Islet precursor cell (in vitro differentiated cells): Measurements from ENCODE around the gene CIRBP.
"Not testable (repeated sequence)": the region's sequence is repeated elsewhere in the genome, so short reads cannot be mapped to it uniquely, and the experiment has no call there.

Source experiments
- DNase-seq: peaks from one replicate; pipeline ENCODE4 v3.0.0-alpha.2; 2018

Gene CIRBP

DNA sequence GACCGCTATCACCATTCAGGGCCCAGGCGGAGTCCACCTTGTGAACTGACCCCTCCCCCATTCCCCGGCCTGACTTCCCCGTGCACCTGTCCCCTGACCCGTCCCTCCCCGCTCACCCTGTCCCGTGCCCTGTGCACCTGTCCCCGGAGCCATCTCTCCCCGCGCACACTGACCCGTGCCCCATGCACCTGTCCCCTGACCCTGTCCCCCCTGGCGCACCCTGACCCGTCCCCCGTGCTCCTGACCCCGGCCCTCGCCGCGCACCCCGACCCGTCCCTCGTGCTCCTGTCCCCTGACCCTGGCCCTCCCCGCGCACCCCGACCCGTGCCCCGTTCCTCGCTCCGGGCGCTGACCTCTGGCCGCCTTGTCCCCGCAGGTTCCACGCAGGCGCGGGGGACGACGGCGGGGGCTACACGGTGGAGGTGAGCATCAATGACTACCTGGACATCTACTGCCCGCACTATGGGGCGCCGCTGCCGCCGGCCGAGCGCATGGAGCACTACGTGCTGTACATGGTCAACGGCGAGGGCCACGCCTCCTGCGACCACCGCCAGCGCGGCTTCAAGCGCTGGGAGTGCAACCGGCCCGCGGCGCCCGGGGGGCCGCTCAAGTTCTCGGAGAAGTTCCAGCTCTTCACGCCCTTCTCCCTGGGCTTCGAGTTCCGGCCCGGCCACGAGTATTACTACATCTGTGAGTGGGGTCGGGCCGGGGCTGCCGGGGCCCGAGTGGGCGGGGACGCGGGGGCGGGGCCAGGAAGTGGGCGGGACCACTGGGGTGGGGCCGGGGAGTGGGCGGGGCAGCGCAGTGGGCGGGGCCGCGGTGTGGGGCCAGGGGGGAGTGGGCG, 26.3 kb downstream of the CIRBP start:
- DNase-seq = no peak

DNA sequence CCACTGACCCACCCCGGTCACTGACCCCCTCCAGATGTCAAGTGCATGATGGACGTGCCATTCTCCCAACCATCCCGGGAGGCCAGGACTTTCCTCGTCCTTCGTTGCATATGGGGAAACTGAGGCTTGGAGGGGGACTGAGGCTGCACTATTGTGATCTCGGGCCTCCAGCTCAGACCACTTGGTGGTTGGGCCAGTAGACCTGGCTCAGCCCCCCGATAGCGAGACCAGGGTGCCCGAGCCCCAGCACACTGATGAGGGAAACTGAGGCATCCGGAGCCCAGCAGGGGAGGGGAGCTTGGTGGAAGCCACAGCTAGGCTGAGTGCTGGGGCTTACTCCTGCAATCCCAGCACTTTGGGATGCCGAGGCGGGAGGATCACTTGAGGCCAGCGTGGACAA, 26.9 kb downstream of the CIRBP start:
- DNase-seq = no peak

DNA sequence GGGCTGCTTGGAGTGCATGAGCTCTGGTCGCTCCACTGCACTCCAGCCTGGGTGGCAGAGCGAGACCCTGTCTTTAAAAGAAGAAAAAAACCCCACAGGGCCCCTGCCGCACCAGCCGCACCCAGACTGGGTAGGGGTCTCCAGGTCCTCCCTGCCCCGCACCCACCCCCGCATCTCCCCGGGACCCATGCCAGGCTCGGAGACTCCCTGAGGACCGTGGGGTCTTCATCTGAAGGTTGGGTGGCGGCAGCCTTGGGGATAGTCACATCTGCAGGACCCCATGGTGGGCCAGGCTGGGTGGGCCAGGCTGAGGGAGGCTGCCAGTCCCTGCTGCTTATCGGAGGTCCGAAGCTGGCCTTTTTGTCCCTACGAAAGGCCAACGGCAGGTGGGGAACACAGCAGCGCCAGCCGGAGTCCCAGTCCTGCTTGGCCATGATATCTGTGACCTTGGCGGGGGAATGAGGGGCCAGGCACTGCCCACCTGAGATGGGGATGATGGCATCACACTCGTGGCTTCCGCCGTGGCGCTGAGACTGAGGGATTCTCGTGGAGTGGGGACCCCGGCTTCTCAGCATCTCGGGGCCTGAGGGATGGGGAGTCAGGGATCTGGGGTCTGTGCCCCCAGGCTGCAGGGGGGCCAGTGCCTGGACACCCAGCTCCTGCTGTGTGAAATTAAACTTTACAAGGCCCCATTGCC, 27.6 kb downstream of the CIRBP start:
- no peak for DNase-seq

DNA sequence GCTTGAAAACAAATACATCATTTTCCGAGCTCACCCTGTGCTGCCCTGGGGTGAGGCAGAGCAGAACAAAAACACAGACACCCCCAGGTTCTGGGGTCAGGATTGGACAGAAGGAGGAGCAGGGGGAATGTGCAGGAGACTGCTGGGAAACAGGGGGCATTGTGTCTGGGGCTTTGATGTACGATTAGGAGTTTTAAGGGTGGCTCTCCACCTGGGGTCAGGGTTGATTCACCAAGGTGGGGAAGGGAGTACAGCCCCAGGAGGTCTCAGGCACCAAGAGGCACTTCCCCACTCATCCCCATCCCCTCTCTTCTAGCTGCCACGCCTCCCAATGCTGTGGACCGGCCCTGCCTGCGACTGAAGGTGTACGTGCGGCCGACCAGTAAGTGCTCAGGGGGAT, 29.1 kb downstream of the CIRBP start:
- DNase-seq = no peak

DNA sequence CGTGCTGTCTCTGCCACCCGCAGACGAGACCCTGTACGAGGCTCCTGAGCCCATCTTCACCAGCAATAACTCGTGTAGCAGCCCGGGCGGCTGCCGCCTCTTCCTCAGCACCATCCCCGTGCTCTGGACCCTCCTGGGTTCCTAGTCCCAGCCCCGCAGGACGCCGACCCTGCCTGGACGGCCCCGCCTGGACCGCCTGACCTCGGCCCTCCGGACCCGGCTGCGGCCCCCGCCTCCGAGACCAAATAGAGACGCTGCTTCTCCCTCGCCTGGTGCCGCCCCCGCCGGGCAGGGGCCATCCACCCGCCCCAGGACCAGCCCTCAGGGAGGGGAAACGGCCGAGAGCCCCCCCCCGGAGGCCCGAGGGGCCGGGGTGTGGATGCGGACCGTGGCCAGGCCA, 30.7 kb downstream of the CIRBP start:
- DNase-seq = no peak

DNA sequence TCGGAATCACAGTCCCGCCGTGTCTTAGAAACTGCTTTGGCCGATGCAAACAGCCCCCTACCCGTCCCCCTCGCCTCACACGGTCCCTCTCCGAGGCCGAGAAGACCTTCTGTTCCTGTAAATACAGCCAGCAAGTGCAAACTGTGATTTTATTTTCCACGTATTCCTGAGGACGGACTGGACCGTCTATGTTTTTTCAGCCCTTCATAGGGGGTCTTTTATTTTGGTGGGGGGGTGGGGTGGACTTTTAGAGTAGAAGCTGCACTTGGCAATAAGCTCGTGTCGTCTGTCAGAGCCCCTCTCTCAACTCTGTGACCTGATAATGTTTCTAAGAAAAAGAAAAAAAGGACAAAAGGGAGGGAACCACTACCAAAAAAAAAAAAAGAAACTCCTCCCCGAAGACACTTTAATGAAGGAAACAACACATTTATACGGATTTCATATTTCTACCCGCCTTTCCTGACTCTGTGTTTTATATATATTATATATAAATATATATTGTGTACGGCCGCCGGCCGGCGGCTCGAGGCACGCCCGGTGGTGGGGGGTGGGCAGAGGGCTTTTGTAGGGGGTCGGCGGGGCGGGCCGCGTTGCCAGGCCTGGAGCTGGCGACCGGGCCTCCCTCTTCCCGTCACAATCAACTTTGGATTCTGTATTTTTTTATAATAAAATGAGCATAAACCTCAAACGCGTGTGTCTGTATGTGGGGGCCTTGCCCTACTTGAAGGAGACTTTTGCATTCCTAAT, 31.8 kb downstream of the CIRBP start:
- no peak for DNase-seq

DNA sequence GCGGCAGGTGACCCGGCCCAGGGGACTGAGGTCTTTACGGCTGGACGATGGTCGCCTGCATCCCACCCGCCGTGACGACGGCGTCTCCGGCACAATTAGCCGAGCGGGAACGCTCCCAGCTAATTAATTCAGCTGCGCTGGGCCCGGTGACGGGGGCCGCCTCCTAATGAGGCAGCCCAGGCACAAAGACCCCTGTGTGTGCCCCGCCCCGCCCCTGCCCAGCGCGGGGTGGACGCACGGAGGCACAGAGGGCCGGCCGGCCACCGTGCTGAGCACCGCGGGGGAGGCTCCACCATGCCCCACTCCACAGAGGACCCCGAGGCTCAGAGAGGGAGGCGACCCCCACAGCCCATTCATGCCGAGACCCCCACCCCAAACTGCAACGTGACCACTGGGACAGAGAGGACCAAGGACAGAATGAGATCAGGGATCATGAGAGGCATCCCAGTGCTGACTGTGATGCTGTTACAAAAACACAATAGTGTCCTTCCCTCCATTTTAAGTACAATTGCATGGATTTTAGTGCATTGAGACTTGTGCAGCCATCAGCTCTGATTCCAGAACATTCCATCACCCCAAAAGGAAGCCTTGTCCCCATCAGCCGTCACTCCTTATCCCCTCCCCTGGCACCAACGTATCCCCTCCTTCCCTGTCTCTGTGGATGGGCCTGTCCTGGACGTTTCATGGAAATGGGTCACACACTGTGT, 33.6 kb downstream of the CIRBP start:
- no peak for DNase-seq

DNA sequence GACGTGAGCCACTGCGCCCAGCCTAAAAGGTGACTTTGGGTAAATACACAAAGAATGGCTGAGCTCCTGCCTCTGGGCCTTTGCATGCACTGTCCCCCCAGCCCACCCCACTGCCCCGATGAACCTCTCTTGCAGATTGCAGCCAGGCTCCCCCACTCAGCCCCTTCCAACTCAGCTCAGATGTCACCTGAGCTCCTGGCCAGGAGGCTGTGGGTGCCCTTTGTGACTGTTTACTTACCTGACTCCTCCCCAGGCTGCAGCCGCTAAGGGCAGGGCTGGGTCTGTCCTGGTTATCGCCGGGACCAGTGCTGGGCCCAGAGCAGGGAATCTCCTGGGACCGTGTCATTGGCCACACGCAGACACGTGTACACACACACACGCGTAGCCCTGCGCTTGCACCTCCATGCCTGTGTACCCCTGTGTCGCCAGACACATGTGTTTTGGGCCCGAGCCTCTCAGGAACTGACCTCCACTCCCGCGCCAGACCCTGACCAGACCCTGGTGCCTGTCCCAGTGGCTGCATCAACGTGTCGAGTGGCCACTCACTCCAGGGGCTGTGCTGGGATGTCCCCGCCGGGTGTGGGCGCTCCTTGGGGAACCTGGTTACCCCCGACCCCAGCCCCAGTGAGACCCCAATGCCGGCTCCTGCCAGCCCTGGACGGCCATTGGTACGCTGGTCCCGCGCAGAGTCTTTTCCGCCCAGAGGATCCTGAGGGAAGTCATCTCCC, 35.2 kb downstream of the CIRBP start:
- DNase-seq = no peak

DNA sequence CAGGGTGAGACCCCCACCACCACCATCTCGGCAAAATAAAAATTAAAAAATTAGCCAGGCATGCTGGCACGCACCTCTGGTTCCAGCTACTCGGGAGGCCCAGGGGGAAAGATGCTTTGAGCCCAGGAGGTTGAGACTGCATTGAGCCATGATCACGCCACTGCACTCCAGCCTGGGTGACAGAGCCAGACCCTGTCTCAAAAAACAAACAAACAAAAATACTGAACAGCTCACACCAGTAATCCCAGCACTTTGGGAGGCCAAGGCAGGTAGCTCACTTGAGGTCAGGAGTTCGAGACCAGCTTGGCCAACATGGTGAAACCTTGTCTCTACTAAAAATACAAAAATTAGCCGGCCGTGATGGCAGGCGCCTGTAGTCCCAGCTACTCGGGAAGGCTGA, 36.2 kb downstream of the CIRBP start:
- not testable (repeated sequence) for DNase-seq

DNA sequence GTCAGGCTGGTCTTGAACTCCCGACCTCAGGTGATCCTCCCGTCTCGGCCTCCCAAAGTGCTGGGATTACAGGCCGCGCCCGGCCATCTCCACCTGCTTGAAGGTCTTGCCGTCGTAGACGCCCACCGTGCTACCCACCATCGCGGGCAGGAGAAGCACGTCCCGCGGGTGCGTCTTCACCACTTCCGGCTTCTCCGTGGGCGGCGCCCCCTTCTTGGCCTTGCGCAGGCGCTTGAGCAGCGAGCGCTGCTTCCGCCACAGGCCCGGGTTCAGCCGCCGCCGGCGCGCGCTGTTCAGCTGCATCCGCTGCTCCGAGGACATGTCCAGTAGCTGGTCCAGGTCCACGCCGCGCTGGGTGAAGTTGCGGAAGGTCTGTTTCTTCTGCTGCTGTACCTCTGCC, 38.2 kb downstream of the CIRBP start:
- no peak for DNase-seq

DNA sequence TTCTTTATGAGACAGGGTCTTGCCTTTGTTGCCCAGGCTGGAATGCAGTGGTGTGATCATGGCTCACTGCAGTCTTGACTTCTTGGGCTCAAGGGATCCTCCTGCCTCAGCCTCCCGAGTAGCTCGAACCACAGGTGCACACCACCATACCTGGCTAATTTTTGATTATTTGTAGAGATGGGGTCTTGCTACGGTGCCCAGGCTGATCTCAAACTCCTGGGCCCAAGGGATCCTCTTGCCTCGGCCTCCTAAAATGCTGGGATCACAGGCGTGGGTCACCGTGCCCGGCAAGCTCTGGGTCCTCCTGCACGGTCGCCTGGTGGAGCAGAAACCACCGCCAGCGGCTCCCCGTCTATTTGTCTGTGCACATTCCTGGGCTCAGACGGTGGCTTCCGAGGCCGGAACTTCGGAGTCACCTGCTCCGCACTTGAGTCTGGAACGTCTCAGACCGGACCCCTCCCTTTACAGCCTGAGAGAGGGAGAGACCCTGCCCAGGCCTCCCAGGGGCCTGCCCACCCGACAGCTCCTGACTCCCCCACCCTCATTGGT, 38.7 kb downstream of the CIRBP start:
- no peak for DNase-seq

DNA sequence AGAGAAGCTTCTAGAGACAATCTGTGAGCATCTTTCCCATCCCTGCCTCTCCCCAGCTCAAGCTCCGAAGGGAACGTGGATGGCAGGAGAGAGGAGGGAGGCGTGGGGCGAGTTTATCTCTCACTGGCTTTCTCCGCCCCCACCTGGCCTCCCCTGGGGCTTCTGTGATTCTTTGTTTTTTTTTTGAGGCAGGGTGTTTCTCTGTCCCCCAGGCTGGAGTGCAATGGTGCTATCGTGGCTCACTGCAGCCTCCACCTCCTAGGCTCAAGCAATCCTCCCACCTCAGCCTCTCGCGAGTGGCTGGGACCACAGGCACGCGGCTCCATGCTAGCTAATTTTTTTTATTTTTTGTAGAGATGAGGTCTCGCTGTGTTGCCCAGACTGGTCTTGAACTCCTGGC, 39.6 kb downstream of the CIRBP start:
- no peak for DNase-seq

DNA sequence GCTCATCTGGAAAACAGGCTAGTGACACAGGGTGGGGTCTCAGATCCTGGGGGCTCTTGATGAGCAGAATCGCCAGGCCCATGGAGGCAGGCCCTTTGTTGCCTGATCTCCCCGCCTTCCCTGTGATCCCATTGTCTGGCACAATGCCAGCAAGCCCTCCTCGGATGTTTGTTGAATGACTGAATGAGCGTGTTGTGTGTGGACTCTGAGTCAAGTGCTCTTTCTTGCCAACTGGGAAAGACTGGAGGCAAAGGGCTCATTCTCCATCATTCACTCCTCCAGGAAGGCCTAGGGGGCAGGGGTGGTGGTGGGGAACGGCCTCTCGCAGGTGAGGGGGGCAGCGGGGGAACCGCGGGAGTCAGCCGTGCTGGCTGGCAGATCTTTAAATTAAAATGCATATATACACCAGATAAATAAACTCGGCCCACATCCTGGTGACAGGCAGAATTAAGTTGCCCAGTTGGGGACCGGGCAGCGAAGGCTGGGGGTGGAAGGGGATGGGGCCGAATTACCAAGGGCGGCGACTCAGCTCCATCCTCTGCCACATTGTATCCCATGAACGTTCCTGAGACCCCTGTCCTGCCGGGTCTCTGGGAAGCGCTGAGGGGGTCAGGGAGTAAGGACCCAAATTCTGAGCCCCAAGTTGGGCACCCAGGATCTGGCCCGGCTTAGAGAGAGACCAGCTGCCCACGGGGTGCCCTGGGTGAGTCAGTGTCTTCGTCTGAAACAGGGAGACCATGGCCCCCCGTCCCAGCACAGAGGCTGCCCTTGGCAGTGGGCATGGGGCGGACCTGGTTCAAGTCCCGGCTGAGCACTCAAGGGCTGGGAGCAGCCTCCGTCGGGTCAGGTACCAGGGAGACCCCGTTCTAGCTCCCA, 41.1 kb downstream of the CIRBP start:
- DNase-seq = no peak

DNA sequence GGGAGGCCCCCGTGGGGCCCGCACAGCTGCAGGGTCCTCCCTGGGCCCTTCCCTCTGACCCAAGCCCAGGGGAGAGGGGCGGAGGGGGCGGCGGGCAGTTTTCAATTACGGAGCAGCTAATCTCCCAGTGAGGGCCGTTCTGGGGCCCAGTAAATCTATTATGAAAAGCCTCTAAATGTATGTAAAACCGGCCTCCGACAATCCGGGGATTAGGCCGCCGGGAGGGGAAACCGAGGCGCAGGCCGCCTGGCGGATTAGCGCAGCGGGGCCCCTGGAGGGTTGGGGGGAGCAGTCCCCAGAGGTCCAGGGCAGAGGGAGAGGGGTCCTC, 41.7 kb downstream of the CIRBP start:
- DNase-seq = no peak

DNA sequence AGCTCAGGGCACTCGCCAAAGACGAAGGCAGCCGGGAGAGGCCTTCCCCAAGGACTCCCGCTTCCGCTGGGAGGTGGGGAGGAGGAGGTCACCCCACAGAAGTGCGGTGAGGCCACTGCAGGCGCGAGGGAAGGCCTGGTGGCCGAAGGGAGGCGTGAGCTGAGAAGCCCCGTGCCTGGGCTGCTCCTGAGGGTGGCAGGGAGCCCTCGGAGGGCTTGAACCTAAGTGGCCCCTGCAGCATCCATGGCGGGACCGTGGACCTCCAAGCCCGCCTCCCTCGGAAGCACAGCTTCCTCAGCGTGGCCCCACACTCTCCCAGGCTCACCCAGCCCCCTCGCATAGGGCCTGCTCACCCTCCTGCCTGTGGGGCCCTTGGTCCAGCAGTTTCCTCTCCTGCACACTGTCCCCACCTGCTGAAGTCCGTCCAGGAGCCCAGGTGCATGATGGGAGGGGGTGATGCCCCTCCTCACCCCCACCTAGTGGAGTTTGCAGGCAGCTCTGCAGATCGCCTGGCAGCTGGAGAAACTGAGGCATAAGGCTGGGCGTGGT, 42.5 kb downstream of the CIRBP start:
- DNase-seq = no peak

DNA sequence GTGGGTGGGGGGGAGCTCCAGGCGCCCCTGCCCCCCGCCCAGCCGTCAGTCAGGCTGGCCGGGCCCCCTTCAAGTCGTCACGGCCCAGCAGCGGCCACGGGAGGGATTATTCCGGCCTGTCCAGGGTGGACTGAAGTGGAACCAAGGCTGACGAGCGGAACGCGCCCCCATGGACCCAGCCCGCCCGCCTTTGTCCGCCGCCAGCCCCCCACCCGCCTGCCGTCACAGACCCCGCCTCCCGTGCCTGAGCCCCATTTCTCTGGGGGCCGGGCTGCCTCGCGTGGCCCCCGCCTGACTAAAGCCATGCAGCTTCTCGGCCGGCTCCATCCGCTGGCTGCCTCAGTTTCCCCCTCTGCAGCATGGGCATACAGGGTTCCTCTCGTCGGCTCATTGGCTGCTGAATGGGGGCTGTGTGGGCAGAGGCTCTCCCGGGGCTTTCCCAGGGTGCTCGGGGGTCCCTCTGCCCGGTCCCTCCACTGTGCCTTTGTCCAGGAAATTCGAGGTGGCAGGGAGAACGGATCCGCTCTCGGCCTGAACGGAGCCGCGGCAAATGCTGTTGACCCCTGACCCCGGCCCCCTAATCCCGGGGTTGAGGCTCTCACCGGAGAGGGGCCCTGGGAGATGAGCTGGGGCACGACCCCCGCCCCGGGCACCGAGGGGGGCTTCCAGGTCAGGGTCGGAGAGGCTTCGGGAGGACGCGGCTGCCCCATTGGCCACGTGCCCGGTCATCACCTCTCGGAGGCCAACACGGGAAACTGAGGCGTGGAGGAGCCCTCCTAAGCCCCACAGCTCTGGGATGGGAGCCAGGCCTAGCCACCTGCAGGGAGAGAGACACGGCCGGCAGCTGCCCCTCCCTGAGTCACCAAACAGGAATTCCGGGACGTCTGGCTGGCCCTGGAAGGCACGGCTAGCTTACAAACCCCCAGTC, 43.9 kb downstream of the CIRBP start:
- DNase-seq = peak; percentile 91

DNA sequence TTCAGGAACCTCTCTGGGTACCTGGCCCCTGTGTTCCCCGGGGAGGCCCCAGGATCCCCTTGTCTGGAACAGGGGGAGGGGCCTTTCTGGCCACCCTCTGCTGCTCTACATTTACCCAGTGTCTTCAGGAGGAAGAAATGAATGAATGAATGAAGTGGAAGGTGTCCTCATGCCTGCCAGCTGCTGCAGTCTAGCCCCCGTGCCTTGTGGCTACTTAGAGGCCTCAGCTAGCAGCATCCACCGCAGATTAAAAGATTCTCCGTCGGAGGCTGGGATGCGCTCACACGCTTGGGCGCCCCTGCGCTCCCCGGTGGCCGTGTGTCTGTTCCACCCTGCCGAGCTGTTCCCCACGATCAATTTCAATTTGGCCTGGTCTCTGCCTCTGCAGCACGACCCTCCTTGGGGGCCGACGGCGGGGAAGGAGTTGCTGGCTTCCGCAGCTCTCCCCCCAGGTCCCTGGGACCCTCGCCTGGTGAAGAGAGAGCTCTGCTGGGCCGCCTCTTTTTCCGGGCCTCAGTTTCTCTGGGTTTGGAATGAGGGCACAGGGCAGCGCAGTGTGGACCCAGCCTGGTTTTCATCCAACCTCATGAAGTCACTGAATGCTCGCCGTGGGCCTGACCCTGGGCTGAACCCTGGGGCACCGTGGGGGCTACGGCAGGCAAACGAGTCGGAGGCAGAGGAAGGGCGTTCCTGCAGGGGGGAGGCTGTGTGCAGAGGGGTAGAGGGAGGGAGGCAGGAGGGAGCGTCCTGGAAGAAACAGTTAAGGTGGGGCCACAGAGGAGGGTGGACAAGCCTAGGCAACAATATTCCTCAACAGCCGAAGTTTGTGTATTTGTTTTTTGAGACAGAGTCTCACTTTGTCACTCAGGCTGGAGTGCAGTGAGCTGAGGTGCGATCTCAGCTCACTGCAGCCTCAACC, 44.8 kb downstream of the CIRBP start:
- no peak for DNase-seq

DNA sequence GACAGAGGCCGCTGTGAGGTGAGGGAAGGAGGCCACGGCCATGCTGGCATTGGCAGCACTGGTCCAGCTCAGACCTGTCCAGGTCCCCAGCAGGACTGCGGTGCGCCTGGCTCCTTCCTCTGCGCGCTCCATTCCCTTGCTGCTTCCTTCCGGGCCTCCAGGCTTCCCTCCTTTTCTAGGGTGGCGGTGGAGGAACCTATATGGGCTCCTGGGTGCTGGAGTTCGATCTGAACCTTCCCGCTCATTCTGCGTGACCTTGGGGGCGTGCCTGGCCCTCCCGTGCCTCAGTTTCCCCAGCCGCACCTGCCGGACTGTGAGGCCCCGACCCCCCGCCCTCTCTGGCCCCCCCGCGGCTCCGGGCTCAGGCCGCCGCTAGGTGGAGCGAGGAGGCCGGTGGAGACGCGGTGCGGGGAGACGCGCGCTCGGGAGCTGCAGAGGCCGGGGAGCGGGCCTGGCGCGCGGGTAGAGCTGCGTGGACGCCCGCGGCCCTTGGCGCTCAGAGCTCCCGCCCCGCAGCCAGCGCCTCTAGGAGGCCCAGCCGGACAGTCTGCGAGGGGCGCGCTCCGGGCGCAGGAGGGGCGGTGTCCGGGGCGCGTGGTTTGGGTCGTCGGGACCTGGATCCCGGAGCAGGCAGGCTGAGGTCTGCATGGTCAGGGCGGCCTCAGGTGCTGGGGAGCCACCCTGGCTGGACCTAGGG, 46.5 kb downstream of the CIRBP start:
- DNase-seq = peak; percentile 71
